Ovary (tissue), 9 donors: ENCODE measurements around the gene PVR. TPM values are rescaled to one million over a fixed set of nuclear protein-coding genes. Genes with fewer than 3 reads are reported as not detected.

Source experiments
- DNase-seq, 5 donors: peaks; one replicate each; pipeline ENCODE4 v3.0.0-alpha.2; 2019 to 2020
- H3K27ac ChIP-seq, 2 donors: fragments of 200-600 bp; one replicate each; pipeline versions ENCODE4 v1.5.1 to v1.8.0; 2019 to 2022
- H3K27me3 ChIP-seq: fragments of 200-600 bp; one replicate; pipeline ENCODE4 v1.8.0; 2022
- H3K36me3 ChIP-seq: fragments of 200-600 bp; sonication (generic); one replicate; pipeline ENCODE4 v1.5.1; 2019
- H3K4me1 ChIP-seq: one replicate; pipeline ENCODE4 v1.8.1; 2013; ENCODE audit warnings: mild to moderate bottlenecking, moderate library complexity; ENCODE audit not compliant: insufficient read depth
- H3K4me3 ChIP-seq: fragments of 200-600 bp; sonication (generic); one replicate; pipeline ENCODE4 v1.5.1; 2017
- H3K9me3 ChIP-seq, 2 donors: fragments of 200-600 bp in 1 of 2; sonication (generic) in 1 of 2; one replicate each; pipeline versions ENCODE4 v1.5.1 to v1.8.1; 2013 to 2019; ENCODE audit warnings: mild to moderate bottlenecking in 1 of 2, moderate library complexity in 1 of 2
- CTCF ChIP-seq, 3 donors: fragments of 450-650 bp in 2 of 3; fragments of 200-600 bp in 1 of 3; IDR thresholded peaks; one replicate each; pipeline versions ENCODE4 v1.5.1 to v1.8.0; 2016 to 2022; ENCODE audit warnings: antibody characterized with exemption in 3 of 3, mild to moderate bottlenecking in 1 of 3
- EP300 ChIP-seq: sonication (generic); formaldehyde crosslinking; IDR thresholded peaks from one replicate; pipeline ENCODE4 v1.6.1; 2017; ENCODE audit warnings: antibody characterized with exemption
- POLR2A ChIP-seq: fragments of 450-650 bp; IDR thresholded peaks from one replicate; pipeline ENCODE4 v1.6.1; 2017; ENCODE audit warnings: antibody characterized with exemption, mild to moderate bottlenecking, moderate library complexity
- WGBS, 3 donors: extraction: QIAGEN DNeasy Blood & Tissue Kit in 1 of 3; methylation state at CpG; one replicate each; pipeline versions ENCODE4 v1.1.5 to v1.1.7; 2013 to 2017; 5-methylcytosine and 5-hydroxymethylcytosine counted together
- intact Hi-C, 4 donors: fragments of 100-400 bp; cut with DNase I; formaldehyde crosslinking; loops; one replicate each; pipeline versions ENCODE4 v1.11.0 to v1.15.1; 2022 to 2023
- polyA plus RNA-seq, 2 donors: library from polyadenylated mRNA; stranded (reverse); fragments of 200-250 nt in 1 of 2; fragments of 350-450 nt in 1 of 2; fragmentation: Illumina TruSeq in 1 of 2; extraction: RNeasy Lipid Tissue Mini Kit (QIAGEN cat#74804) in 1 of 2; gene quantifications; one replicate each; pipeline ENCODE4 v1.2.3, GENCODE V29; 2013 to 2014
- total RNA-seq, 7 donors: library from RNA; depleted of rRNA in 2 of 7; stranded (reverse); fragments of >200 nt in 2 of 7; fragmentation: NEBNext Ultra II Directional in 3 of 7; extraction: Animal tissue kit (Norgen Biotek cat#: 25700) in 3 of 7; gene quantifications; one replicate each; pipeline versions ENCODE4 v1.1.0 to v1.2.4, GENCODE V29; 2016 to 2023
- donor health status: DM: no; HTN: no; CAD: no; lungs with moderate emphysema.
- donor health status: DM: no; HTN: no; CAD: no.
- donor health status: Bipolar disorder and iron deficiency.
- donor health status: DM: yes; HTN: yes; CAD: no.
- donor health status: DM: no; HTN: no; CAD: no.
- donor health status: DM: yes; HTN: yes; CAD: no.

PVR gene
- total and polyA plus RNA-seq, 9 donors: 14.0 to 33.9 (median 22.5) TPM

GRCh38 chr19:44645407-44646048 is 1.8 kb downstream of the PVR start:
- intact Hi-C loops: no loop called here
- no peaks in the 10 kb centered on the region for H3K27me3 ChIP-seq
- no peaks in the 10 kb centered on the region for H3K9me3 ChIP-seq
- no peaks in the 10 kb centered on the region for H3K36me3 ChIP-seq
- H3K4me1 ChIP-seq: peaks cover 5% of the 10 kb centered on the region
- H3K4me3 ChIP-seq: no peak overlapping the region
- no peak for DNase-seq
- WGBS, 3 donors: 83 to 86% (median 86%) methylated on average over 8 of the region's 8 CpGs
- no peak overlapping the region for H3K27ac ChIP-seq
- no peak for TF ChIP-seq POLR2A
- TF ChIP-seq EP300: no peak
- no peak for TF ChIP-seq CTCF (IDR thresholded peaks at IDR 0.05)

GRCh38 chr19:44646049-44646416 is 2.3 kb downstream of the PVR start:
- H3K4me3 ChIP-seq: no peak overlapping the region
- WGBS, 3 donors: 94 to 98% (median 95%) methylated on average over 3 of the region's 3 CpGs
- no peak overlapping the region for H3K27ac ChIP-seq
- no peaks in the 10 kb centered on the region for H3K27me3 ChIP-seq
- H3K9me3 ChIP-seq: no peaks in the 10 kb centered on the region
- no peaks in the 10 kb centered on the region for H3K36me3 ChIP-seq
- peaks cover 5% of the 10 kb centered on the region for H3K4me1 ChIP-seq
- TF ChIP-seq POLR2A: no peak
- no peak for TF ChIP-seq EP300
- TF ChIP-seq CTCF (IDR thresholded peaks at IDR 0.05): no peak
- intact Hi-C loops: no loop called here
- no peak for DNase-seq

GRCh38 chr19:44647144-44647543 is 3.4 kb downstream of the PVR start:
- Histone ChIP-seq H3K36me3 (no peaks in the 10 kb centered on the region), H3K9me3 (no peaks in the 10 kb centered on the region), H3K27me3 (no peaks in the 10 kb centered on the region), H3K27ac (no peak overlapping the region), H3K4me1 (peaks cover 5% of the 10 kb centered on the region), H3K4me3 (no peak overlapping the region)
- DNase-seq: peak in 1 of 5 donors; percentile 32
- no peak for TF ChIP-seq POLR2A
- no peak for TF ChIP-seq CTCF (IDR thresholded peaks at IDR 0.05)
- no peak for TF ChIP-seq EP300
- WGBS, 3 donors: 62 to 66% (median 64%) methylated on average over 31 of the region's 31 CpGs
- intact Hi-C loops: no loop called here

- TF ChIP-seq CTCF (IDR thresholded peaks at IDR 0.05) (no peak), EP300 (no peak)
- Histone ChIP-seq H3K27me3 (no peaks in the 10 kb centered on the region), H3K9me3 (no peaks in the 10 kb centered on the region), H3K36me3 (no peaks in the 10 kb centered on the region), H3K4me3 (no peak overlapping the region), H3K27ac (no peak overlapping the region), H3K4me1 (peaks cover 5% of the 10 kb centered on the region)
- 62 to 68% (median 63%) methylated on average over 3 of the region's 3 CpGs for WGBS, 3 donors
- DNase-seq: peak in 3 of 5 donors; percentile 50 to 54 (median 51)
- intact Hi-C loops: no loop called here
Observed at GRCh38 chr19:44648631-44649251, 5.0 kb downstream of the PVR start.
